Osteocyte (in vitro differentiated cells): ENCODE results near the gene TGIF1. TPM values are rescaled to one million over a fixed set of nuclear protein-coding genes. Genes with fewer than 3 reads are reported as not detected.

Source experiments
- DNase-seq: peaks from one replicate; pipeline ENCODE4 v3.0.0; 2021; ENCODE audit warnings: mixed read lengths; ENCODE audit not compliant: unreplicated experiment; ENCODE audit errors: extremely low spot score
- H3K27ac Mint-ChIP-seq: one replicate; pipeline ENCODE4 v1.8.0; 2021; ENCODE audit warnings: mild to moderate bottlenecking, mixed read lengths; ENCODE audit not compliant: unreplicated experiment
- H3K27me3 Mint-ChIP-seq: one replicate; pipeline ENCODE4 v1.8.0; 2021; ENCODE audit warnings: mixed read lengths; ENCODE audit not compliant: unreplicated experiment
- H3K36me3 Mint-ChIP-seq: one replicate; pipeline ENCODE4 v1.8.0; 2021; ENCODE audit warnings: mixed read lengths; ENCODE audit not compliant: unreplicated experiment
- H3K4me1 Mint-ChIP-seq: one replicate; pipeline ENCODE4 v1.8.0; 2021; ENCODE audit warnings: mixed read lengths; ENCODE audit not compliant: unreplicated experiment
- H3K4me3 Mint-ChIP-seq: one replicate; pipeline ENCODE4 v1.8.0; 2021; ENCODE audit warnings: mild to moderate bottlenecking, moderate library complexity, mixed read lengths; ENCODE audit not compliant: unreplicated experiment
- H3K9me3 Mint-ChIP-seq: one replicate; pipeline ENCODE4 v1.8.0; 2021; ENCODE audit warnings: mixed read lengths; ENCODE audit not compliant: unreplicated experiment
- total RNA-seq: library from RNA; stranded (reverse); gene quantifications from 2 replicates; pipeline ENCODE4 v1.2.1, GENCODE V29; 2021
- TF ChIP-seq, protein P1 (sequence below): fragments of 200-600 bp; sonication (generic); IDR thresholded peaks from 2 replicates; pipeline ENCODE4 v1.5.0; 2021; ENCODE audit warnings: antibody characterized with exemption, mild to moderate bottlenecking, moderate library complexity

The TGIF1 gene
- total RNA-seq, 1 donor from 2014 or later = 83.0 TPM

DNA sequence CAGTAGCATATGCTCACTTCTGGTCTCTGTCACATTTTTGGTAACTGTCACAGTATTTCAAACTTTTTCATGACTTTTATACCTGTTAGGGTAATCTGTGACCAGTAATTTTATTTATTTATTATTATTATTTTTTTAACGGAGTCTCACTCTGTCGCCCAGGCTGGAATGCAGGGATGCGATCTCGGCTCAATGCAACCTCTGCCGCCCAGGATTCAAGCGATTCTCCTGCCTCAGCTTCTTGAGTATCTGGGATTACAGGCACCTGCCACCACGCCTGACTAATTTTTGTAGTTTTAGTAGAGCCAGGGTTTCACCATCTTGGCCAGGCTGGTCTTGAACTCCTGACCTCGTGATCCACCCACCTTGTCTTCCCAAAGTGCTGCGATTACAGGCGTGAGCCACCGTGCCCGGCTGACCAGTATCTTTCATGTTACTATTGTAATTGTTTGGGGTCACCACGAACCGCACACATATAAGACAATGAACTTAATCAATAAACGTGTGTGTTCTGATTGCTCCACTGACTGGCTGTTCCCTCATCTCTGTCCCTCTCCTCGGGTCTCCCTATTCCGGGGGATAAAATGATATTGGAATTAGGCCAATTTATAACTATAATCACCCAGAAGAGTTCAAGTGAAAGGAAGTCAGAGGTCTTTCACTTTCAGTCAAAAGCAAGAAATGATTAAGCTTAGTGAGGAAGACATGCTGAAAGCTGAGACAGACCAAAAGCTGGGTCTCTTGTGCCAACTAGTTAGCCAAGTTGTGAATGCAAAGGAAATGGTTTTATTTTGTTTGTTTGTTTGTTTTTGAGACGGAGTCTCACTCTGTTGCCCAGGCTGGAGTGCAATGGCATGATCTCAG is 22.9 kb downstream of the TGIF1 start:
- Mint-ChIP-seq H3K4me1 (peaks cover 6% of the 10 kb centered on the region), H3K27me3 (no peaks in the 10 kb centered on the region), H3K27ac (no peak overlapping the region), H3K4me3 (no peak overlapping the region), H3K36me3 (peaks cover 7% of the 10 kb centered on the region), H3K9me3 (peaks cover 6% of the 10 kb centered on the region)
- DNase-seq = no peak
- TF ChIP-seq, protein P1, sequence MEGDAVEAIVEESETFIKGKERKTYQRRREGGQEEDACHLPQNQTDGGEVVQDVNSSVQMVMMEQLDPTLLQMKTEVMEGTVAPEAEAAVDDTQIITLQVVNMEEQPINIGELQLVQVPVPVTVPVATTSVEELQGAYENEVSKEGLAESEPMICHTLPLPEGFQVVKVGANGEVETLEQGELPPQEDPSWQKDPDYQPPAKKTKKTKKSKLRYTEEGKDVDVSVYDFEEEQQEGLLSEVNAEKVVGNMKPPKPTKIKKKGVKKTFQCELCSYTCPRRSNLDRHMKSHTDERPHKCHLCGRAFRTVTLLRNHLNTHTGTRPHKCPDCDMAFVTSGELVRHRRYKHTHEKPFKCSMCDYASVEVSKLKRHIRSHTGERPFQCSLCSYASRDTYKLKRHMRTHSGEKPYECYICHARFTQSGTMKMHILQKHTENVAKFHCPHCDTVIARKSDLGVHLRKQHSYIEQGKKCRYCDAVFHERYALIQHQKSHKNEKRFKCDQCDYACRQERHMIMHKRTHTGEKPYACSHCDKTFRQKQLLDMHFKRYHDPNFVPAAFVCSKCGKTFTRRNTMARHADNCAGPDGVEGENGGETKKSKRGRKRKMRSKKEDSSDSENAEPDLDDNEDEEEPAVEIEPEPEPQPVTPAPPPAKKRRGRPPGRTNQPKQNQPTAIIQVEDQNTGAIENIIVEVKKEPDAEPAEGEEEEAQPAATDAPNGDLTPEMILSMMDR = no peak

DNA sequence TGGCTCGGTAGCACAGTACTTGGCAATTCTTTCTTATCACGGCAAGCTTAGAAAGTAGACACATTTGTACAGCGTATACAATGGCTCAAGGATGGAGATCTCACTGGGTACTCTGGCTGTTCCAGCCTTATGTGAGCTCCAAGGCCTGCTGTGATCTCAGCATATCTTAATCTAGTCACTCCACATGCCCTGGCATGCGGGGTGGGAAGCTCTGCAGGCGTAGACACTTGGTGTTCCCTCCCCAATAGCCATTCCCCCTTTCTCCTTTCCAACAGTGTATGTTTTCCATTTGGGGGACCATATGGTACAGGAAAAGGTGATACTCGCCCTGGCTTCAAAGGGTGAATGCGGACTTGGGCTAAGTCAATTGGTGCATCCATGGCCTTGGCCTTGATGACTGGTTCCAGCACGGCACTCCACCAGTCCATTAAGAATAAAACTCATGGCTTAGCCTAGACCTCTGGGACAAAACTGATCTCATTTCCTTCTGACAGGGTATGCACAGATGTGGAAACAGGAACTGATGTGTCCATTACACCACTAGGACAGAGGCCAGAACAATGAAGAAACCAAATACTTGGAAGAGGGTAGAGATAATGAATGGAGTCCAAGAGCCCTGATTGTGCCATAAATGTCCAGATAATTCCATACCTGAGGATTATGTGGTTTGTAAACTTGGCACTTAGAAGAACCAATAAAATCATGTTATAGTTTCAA is 28.4 kb downstream of the TGIF1 start:
- no peak overlapping the region for H3K27ac Mint-ChIP-seq
- DNase-seq = no peak

DNA sequence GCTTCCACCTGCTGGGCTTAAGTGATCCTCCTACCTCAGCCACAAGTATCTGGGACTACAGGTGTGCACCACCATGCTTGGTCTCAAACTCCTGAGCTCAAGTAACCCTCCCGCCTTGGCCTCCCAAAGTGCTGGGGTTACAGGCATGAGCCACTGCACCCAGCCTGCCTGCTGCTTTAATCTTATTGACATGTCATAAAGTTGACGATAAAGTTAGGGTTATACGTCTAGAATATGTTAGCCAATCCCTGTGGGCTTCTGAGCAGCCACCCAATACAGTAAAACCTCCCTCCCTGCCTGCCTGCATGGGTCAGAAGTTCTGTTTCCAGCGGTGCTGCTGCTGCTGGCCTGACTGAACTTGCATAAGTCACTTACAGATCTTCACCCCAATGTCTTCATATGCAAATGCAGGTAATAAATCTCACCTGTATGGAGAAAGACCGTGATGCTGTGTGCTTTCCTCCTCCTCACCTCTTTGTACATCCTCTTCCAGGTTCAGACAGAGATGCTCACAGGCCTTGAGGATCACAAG is 30.1 kb downstream of the TGIF1 start:
- TF ChIP-seq, protein P1 = no peak
- Mint-ChIP-seq H3K27me3 (no peaks in the 10 kb centered on the region), H3K36me3 (no peaks in the 10 kb centered on the region), H3K9me3 (peaks cover under 1% of the 10 kb centered on the region), H3K4me3 (no peak overlapping the region), H3K4me1 (no peaks in the 10 kb centered on the region), H3K27ac (no peak overlapping the region)
- no peak for DNase-seq

More for the DNA sequence above, 28.4 kb downstream of the TGIF1 start:
- no peaks in the 10 kb centered on the region for H3K27me3 Mint-ChIP-seq
- peaks cover 7% of the 10 kb centered on the region for H3K36me3 Mint-ChIP-seq
- peaks cover 6% of the 10 kb centered on the region for H3K9me3 Mint-ChIP-seq
- H3K4me1 Mint-ChIP-seq = no peaks in the 10 kb centered on the region
- no peak overlapping the region for H3K4me3 Mint-ChIP-seq
- TF ChIP-seq, protein P1 = no peak

DNA sequence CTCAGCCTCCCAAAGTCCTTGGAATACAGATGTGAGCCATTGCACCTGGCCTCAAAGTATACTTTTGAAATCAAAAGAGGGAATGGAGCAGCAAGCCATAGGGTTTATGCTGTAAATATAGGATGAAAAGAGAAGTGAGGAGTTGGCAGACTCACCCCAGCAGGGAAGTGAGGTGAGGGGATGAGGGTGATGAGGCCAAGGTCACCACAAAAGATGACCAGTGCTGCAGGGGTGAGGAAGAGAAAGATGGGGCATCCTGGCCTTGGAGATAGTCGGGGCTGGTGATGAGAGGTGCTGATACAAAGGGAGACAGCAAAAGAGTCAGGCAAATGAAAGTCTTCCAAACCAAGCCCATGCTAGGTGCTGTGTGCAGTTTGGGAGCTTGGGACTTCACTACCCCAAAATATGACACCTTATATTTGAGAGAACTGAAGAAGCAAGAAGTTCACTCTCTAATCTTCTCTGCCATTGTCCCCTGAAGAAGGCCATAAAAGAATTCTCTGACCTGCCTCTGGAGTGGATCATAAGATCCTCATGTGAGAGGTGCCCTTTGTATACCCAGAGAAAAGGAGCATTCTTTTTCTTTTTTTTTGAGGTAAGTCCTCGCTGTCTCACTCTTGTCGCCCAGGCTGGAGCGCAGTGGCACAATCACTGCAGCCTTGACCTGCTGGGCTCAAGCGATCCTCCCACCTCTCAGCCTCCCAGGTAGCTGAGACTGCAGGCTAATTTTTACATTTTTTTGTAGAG is 31.0 kb downstream of the TGIF1 start:
- H3K4me1 Mint-ChIP-seq = no peaks in the 10 kb centered on the region
- no peaks in the 10 kb centered on the region for H3K36me3 Mint-ChIP-seq
- H3K4me3 Mint-ChIP-seq = no peak overlapping the region
- TF ChIP-seq, protein P1 = no peak
- no peak for DNase-seq
- H3K27ac Mint-ChIP-seq = no peak overlapping the region
- no peaks in the 10 kb centered on the region for H3K27me3 Mint-ChIP-seq
- no peaks in the 10 kb centered on the region for H3K9me3 Mint-ChIP-seq
